Panc1 (cell line): ENCODE measurements around the gene EYS. TPM values are rescaled to one million over a fixed set of nuclear protein-coding genes. Genes with fewer than 3 reads are reported as not detected.
"Not testable (repeated sequence)": the region's sequence is repeated elsewhere in the genome, so short reads cannot be mapped to it uniquely, and the experiment has no call there.

ENCODE experiments used
- ATAC-seq: fragments of 200-7000 bp; cut with Tn5 transposase; 2 replicates; pipeline ENCODE4 v1.9.1; 2020; ENCODE audit warnings: mild to moderate bottlenecking, moderate library complexity
- BruUV-seq: library from RNA; stranded (reverse); fragments of 400-500 nt; replicated peaks from 2 replicates; lab custom pipeline; 2021; lab: Mats Ljungman, UMichigan
- CTCF ChIA-PET: fragments of 300-600 bp; sonication (Branson Sonifier 250); formaldehyde crosslinking; loops from one replicate; lab custom pipeline; 2022; ENCODE audit warnings: antibody characterized with exemption; lab: Charles Lee
- POLR2A ChIA-PET: fragments of 300-600 bp; sonication (Branson Sonifier 250); formaldehyde crosslinking; loops from one replicate; lab custom pipeline; 2022; ENCODE audit warnings: antibody characterized with exemption; lab: Charles Lee
- DNase-seq: peaks from one replicate; pipeline ENCODE4 v3.0.0-alpha.2; 2010; ENCODE audit warnings: low read depth, low spot score
- H3K27ac ChIP-seq: 2 replicates; pipeline ENCODE4 v1.5.1; 2011; ENCODE audit warnings: mild to moderate bottlenecking, low read length, inconsistent platforms
- H3K27me3 ChIP-seq: fragments of 200-500 bp; sonication (Bioruptor generic); 2 replicates; pipeline ENCODE4 v1.6.0; 2014; ENCODE audit warnings: low read length, inconsistent platforms; ENCODE audit not compliant: control insufficient read depth, insufficient read depth
- H3K36me3 ChIP-seq: fragments of 200-500 bp; sonication (Bioruptor generic); 2 replicates; pipeline ENCODE4 v1.5.1; 2014; ENCODE audit warnings: inconsistent platforms, mild to moderate bottlenecking, low read length, moderate library complexity; ENCODE audit not compliant: control insufficient read depth, insufficient read depth
- H3K4me1 ChIP-seq: 2 replicates; pipeline ENCODE4 v1.5.1; 2011; ENCODE audit warnings: inconsistent platforms, mild to moderate bottlenecking, low read length, moderate library complexity; ENCODE audit not compliant: control insufficient read depth, insufficient read depth
- H3K4me3 ChIP-seq, 2 experiments: 2 replicates each; pipeline ENCODE4 v1.5.1; 2011 to 2012; ENCODE audit warnings: low read depth in 2 of 2, low read length in 2 of 2, mild to moderate bottlenecking in 2 of 2, inconsistent platforms in 1 of 2, moderate library complexity in 1 of 2
- H3K9me3 ChIP-seq: fragments of 200-500 bp; sonication (Bioruptor generic); 2 replicates; pipeline ENCODE4 v1.5.1; 2014; ENCODE audit warnings: low read depth, mild to moderate bottlenecking, inconsistent platforms, low read length, moderate library complexity; ENCODE audit not compliant: control insufficient read depth, insufficient read depth
- CTCF ChIP-seq: fragments of 450-650 bp; IDR thresholded peaks from 2 replicates; pipeline ENCODE4 v1.5.1; 2017; ENCODE audit warnings: mild to moderate bottlenecking
- POLR2AphosphoS5 ChIP-seq: IDR thresholded peaks from 2 replicates; pipeline ENCODE4 v1.6.1; 2012; ENCODE audit warnings: mild to moderate bottlenecking, low read depth, low read length, moderate library complexity
- REST ChIP-seq, 2 experiments: IDR thresholded peaks; 2 replicates each; pipeline ENCODE4 v1.6.1; 2011 to 2012; ENCODE audit warnings: low read depth in 2 of 2, control low read depth in 1 of 2, low read length in 1 of 2, mild to moderate bottlenecking in 1 of 2, moderate library complexity in 1 of 2; ENCODE audit not compliant: insufficient read depth in 1 of 2
- SIN3A ChIP-seq: IDR thresholded peaks from 2 replicates; pipeline ENCODE4 v1.6.1; 2012; ENCODE audit warnings: low read depth, mild to moderate bottlenecking, low read length, moderate library complexity, borderline replicate concordance; ENCODE audit not compliant: insufficient read depth
- TCF7L2 ChIP-seq: IDR thresholded peaks from 2 replicates; pipeline ENCODE4 v1.6.1; 2011; ENCODE audit warnings: mild to moderate bottlenecking, low read depth, low read length, inconsistent platforms
- in situ Hi-C: cut with HindIII; loops from 2 replicates; pipeline ENCODE4 v1.10.0; 2016; ENCODE audit warnings: low sequenced_read_pairs, low pct_unique_long_range_greater_than_20kb
- intact Hi-C: fragments of 100-400 bp; cut with micrococcal nuclease; formaldehyde crosslinking; loops from one replicate; pipeline ENCODE4 v1.10.0; 2022; ENCODE audit not compliant: unreplicated experiment
- total RNA-seq: library from RNA; stranded (reverse); gene quantifications from one replicate; pipeline ENCODE4 v1.2.1, GENCODE V29; 2021; ENCODE audit not compliant: unreplicated experiment

The EYS gene
- total RNA-seq, 1 experiment from 2014 or later, result not detected

DNA sequence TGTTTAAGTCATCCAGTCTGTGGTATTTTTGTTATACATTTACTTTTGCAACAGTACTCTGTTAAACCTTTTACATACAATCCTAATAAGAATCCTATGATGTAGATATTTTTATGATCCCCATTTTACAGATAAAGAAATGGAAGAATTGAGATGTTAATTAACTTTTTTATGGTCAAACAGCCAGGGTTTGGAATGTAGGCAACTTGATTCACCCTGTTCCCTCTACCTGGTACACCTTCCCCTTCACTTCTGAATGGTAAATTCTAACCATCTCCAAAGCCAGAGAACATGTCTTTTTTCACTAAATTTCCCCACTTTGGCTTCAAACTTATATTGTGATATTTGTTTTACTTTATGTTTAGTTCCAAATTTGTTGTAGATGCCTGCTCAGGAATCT, 1771.3 kb downstream of the EYS start:
- no TSS peak for BruUV-seq
- ChIA-PET CTCF (no interaction called here), POLR2A (no interaction called here)
- no peak overlapping the region for H3K27ac ChIP-seq
- in situ Hi-C loops, result no loop called here
- H3K9me3 ChIP-seq, result no peaks in the 10 kb centered on the region
- no peaks in the 10 kb centered on the region for H3K36me3 ChIP-seq
- ATAC-seq, result no peak
- H3K4me1 ChIP-seq, result no peaks in the 10 kb centered on the region
- H3K4me3 ChIP-seq, result no peak overlapping the region
- DNase-seq, result no peak
- no peaks in the 10 kb centered on the region for H3K27me3 ChIP-seq
- intact Hi-C loops, result no loop called here
- TF ChIP-seq TCF7L2 (no peak), SIN3A (no peak), REST (IDR thresholded peaks at IDR 0.05; ENCODE audit: insufficient read depth in 1 of 2, low read depth in 2 of 2, low read length in 1 of 2) (no peak), POLR2AphosphoS5 (no peak), CTCF (no peak)

- H3K4me1 ChIP-seq, CTCF ChIA-PET, ATAC-seq, H3K36me3 ChIP-seq, BruUV-seq, DNase-seq, in situ Hi-C loops, H3K27ac ChIP-seq, H3K9me3 ChIP-seq, intact Hi-C loops, POLR2A ChIA-PET, H3K27me3 ChIP-seq, H3K4me3 ChIP-seq: not testable (repeated sequence)
These were observed 1773.1 kb downstream of the EYS start for GRCh38 chr6:63933948-63934347.

GRCh38 chr6:63930848-63931247, 1776.2 kb downstream of the EYS start:
- in situ Hi-C loops, result no loop called here
- TF ChIP-seq REST (IDR thresholded peaks at IDR 0.05; ENCODE audit: insufficient read depth in 1 of 2, low read depth in 2 of 2, low read length in 1 of 2) (no peak), POLR2AphosphoS5 (no peak)
- ATAC-seq (no peak), DNase-seq (no peak)
- ChIA-PET CTCF (no interaction called here), POLR2A (no interaction called here)
- no peaks in the 10 kb centered on the region for H3K4me1 ChIP-seq
- no peak overlapping the region for H3K27ac ChIP-seq
- H3K9me3 ChIP-seq, result no peaks in the 10 kb centered on the region
- no peak overlapping the region for H3K4me3 ChIP-seq
- H3K27me3 ChIP-seq, result no peaks in the 10 kb centered on the region
- intact Hi-C loops, result no loop called here
- no TSS peak for BruUV-seq
- no peaks in the 10 kb centered on the region for H3K36me3 ChIP-seq
